LNCaP clone FGC (cell line): ENCODE data around the gene COPZ2.
"Not testable (repeated sequence)": the region's sequence is repeated elsewhere in the genome, so short reads cannot be mapped to it uniquely, and the experiment has no call there.

Source experiments
- DNase-seq: peaks from one replicate; pipeline ENCODE4 v3.0.0-alpha.2; 2011; ENCODE audit warnings: low read depth
- H3K4me3 ChIP-seq: 2 replicates; pipeline ENCODE4 v1.5.1; 2011; ENCODE audit warnings: mild to moderate bottlenecking, low read depth, low read length, control low read depth
- CTCF ChIP-seq: IDR thresholded peaks from 2 replicates; pipeline ENCODE4 v1.5.1; 2012; ENCODE audit warnings: mild to moderate bottlenecking; ENCODE audit not compliant: control insufficient read depth, insufficient read depth; ENCODE audit errors: extremely low read depth

COPZ2 gene

GRCh38 chr17:47993031-47993564, 44.5 kb downstream of the COPZ2 start:
- DNase-seq, result no peak
- no peak overlapping the region for H3K4me3 ChIP-seq
- no peak for TF ChIP-seq CTCF

- no peak for TF ChIP-seq CTCF
- no peak for DNase-seq
- no peak overlapping the region for H3K4me3 ChIP-seq
Observed at GRCh38 chr17:47992216-47992615, 45.4 kb downstream of the COPZ2 start.

GRCh38 chr17:47990962-47991731, 46.5 kb downstream of the COPZ2 start:
- H3K4me3 ChIP-seq, result no peak overlapping the region
- TF ChIP-seq CTCF, result no peak

GRCh38 chr17:47989700-47990099, 47.9 kb downstream of the COPZ2 start:
- no peak for TF ChIP-seq CTCF
- DNase-seq, result no peak

More at GRCh38 chr17:47990962-47991731, 46.5 kb downstream of the COPZ2 start:
- DNase-seq, result no peak

GRCh38 chr17:47989159-47989558, 48.4 kb downstream of the COPZ2 start:
- DNase-seq, result no peak
- TF ChIP-seq CTCF, result no peak
- H3K4me3 ChIP-seq, result no peak overlapping the region

More at GRCh38 chr17:47989700-47990099, 47.9 kb downstream of the COPZ2 start:
- no peak overlapping the region for H3K4me3 ChIP-seq

GRCh38 chr17:47988445-47988844, 49.2 kb downstream of the COPZ2 start:
- not testable (repeated sequence) for H3K4me3 ChIP-seq, DNase-seq

- peak; percentile 61 for DNase-seq
- H3K4me3 ChIP-seq, result no peak overlapping the region
- no peak; the same call in 1 of the 2 replicates for TF ChIP-seq CTCF
Observed at GRCh38 chr17:47987240-47987835, 50.3 kb downstream of the COPZ2 start.
